SH-SY5Y (cell line): ENCODE results near the gene CTSD.

ENCODE experiments used
- GATA2 ChIP-seq: IDR thresholded peaks from 2 replicates; pipeline ENCODE4 v1.6.1; 2011; ENCODE audit warnings: mild to moderate bottlenecking, low read depth, low read length
- GATA3 ChIP-seq: IDR thresholded peaks from 2 replicates; pipeline ENCODE4 v1.6.1; 2011; ENCODE audit warnings: low read depth, mild to moderate bottlenecking, low read length, moderate library complexity

Gene CTSD

GRCh38 chr11:1741741-1742140 lies 22.0 kb downstream of the CTSD start:
- TF ChIP-seq GATA3: no peak
- TF ChIP-seq GATA2: no peak

- TF ChIP-seq GATA3 (no peak), GATA2 (no peak)
These were observed 22.8 kb downstream of the CTSD start for GRCh38 chr11:1740786-1741530.

- TF ChIP-seq GATA2 (no peak), GATA3 (no peak)
These were observed 24.2 kb downstream of the CTSD start for GRCh38 chr11:1739576-1739975.

GRCh38 chr11:1738380-1738779 lies 25.3 kb downstream of the CTSD start:
- TF ChIP-seq GATA3 (no peak), GATA2 (no peak)

- TF ChIP-seq GATA2 (no peak), GATA3 (no peak)
These were observed 26.5 kb downstream of the CTSD start for GRCh38 chr11:1737080-1737757.

- TF ChIP-seq GATA2 (no peak), GATA3 (no peak)
These were observed 27.2 kb downstream of the CTSD start for GRCh38 chr11:1736447-1736992.

GRCh38 chr11:1735271-1735670 lies 28.5 kb downstream of the CTSD start:
- TF ChIP-seq GATA2: no peak
- no peak for TF ChIP-seq GATA3

- TF ChIP-seq GATA3: no peak
- no peak for TF ChIP-seq GATA2
These were observed 29.1 kb downstream of the CTSD start for GRCh38 chr11:1734641-1735081.

- TF ChIP-seq GATA2 (no peak), GATA3 (no peak)
These were observed 29.7 kb downstream of the CTSD start for GRCh38 chr11:1733716-1734640.

GRCh38 chr11:1733009-1733715 lies 30.6 kb downstream of the CTSD start:
- TF ChIP-seq GATA3 (no peak), GATA2 (no peak)

GRCh38 chr11:1732418-1733008 lies 31.2 kb downstream of the CTSD start:
- TF ChIP-seq GATA3 (no peak), GATA2 (no peak)

- TF ChIP-seq GATA3 (no peak), GATA2 (no peak)
These were observed 32.2 kb downstream of the CTSD start for GRCh38 chr11:1731451-1732059.

GRCh38 chr11:1730059-1730629 lies 33.6 kb downstream of the CTSD start:
- TF ChIP-seq GATA2 (no peak), GATA3 (no peak)
